Measurements from ENCODE around the gene NTM.

The NTM gene

GRCh38 chr11:132008226-132008625 lies 637.8 kb downstream of the NTM start:
- no peak for DNase-seq (ENCODE audit: low spot score)

GRCh38 chr11:132008872-132009271 lies 638.5 kb downstream of the NTM start:
- DNase-seq (ENCODE audit: low spot score), result no peak

GRCh38 chr11:132020001-132020400 lies 649.6 kb downstream of the NTM start:
- no peak for DNase-seq (ENCODE audit: low spot score)

- no peak for DNase-seq (ENCODE audit: low spot score)
These were observed 651.9 kb downstream of the NTM start for GRCh38 chr11:132022285-132022684.

GRCh38 chr11:132022733-132023478 lies 652.5 kb downstream of the NTM start:
- DNase-seq (ENCODE audit: low spot score), result no peak

GRCh38 chr11:132024587-132025295 lies 654.3 kb downstream of the NTM start:
- no peak for DNase-seq (ENCODE audit: low spot score)

- no peak for DNase-seq (ENCODE audit: low spot score)
These were observed 656.3 kb downstream of the NTM start for GRCh38 chr11:132026746-132027145.

- DNase-seq (ENCODE audit: low spot score), result peak; percentile 42
These were observed 658.2 kb downstream of the NTM start for GRCh38 chr11:132028380-132029240.

GRCh38 chr11:132030896-132031295 lies 660.5 kb downstream of the NTM start:
- no peak for DNase-seq (ENCODE audit: low spot score)

- no peak for DNase-seq (ENCODE audit: low spot score)
These were observed 662.1 kb downstream of the NTM start for GRCh38 chr11:132032555-132032954.

GRCh38 chr11:132033051-132033450 lies 662.6 kb downstream of the NTM start:
- no peak for DNase-seq (ENCODE audit: low spot score)

- DNase-seq (ENCODE audit: low spot score), result no peak
These were observed 664.8 kb downstream of the NTM start for GRCh38 chr11:132035228-132035627.

- no peak for DNase-seq (ENCODE audit: low spot score)
These were observed 665.4 kb downstream of the NTM start for GRCh38 chr11:132035766-132036165.

- no peak for DNase-seq (ENCODE audit: low spot score)
These were observed 665.8 kb downstream of the NTM start for GRCh38 chr11:132036220-132036619.

- no peak for DNase-seq (ENCODE audit: low spot score)
These were observed 666.5 kb downstream of the NTM start for GRCh38 chr11:132036746-132037466.

GRCh38 chr11:132037467-132037862 lies 667.0 kb downstream of the NTM start:
- DNase-seq (ENCODE audit: low spot score), result no peak

GRCh38 chr11:132037956-132038355 lies 667.5 kb downstream of the NTM start:
- DNase-seq (ENCODE audit: low spot score), result no peak

GRCh38 chr11:132039521-132039920 lies 669.1 kb downstream of the NTM start:
- no peak for DNase-seq (ENCODE audit: low spot score)

GRCh38 chr11:132042296-132042695 lies 671.9 kb downstream of the NTM start:
- DNase-seq (ENCODE audit: low spot score), result no peak

GRCh38 chr11:132043714-132044113 lies 673.3 kb downstream of the NTM start:
- DNase-seq (ENCODE audit: low spot score), result no peak

- no peak for DNase-seq (ENCODE audit: low spot score)
These were observed 674.7 kb downstream of the NTM start for GRCh38 chr11:132045107-132045506.

- no peak for DNase-seq (ENCODE audit: low spot score)
These were observed 676.0 kb downstream of the NTM start for GRCh38 chr11:132046288-132046865.
